ELF-1 (cell line): ENCODE measurements around the gene RBFOX1.
A peak's percentile ranks its signal among the peaks of the same experiment; 100 is the strongest.

Source experiments
- DNase-seq: peaks from one replicate; pipeline ENCODE4 v3.0.0-alpha.2; 2016; ENCODE audit warnings: low read depth, low spot score

The RBFOX1 gene

DNA sequence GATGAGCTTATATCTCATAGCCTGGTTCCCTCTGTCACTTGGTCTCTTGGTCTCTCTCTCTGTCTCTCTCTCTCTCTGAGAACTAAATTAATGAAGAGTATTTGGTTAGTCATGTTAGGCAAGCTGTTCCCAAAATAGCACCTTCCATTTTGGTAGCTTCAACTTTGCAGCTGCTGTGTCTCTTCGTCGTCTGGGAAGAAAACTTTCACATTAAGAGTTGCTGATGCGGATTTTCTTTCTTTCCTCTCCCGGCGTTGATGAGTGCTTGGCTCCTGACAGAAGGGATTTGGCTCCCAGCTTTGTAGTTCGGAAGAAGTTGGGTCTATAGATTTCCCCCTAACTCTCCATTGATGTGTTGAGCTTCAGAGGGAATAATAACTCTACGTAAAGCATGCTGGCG is at the start of gene RBFOX1:
Gene RBFOX1, plus strand, starts transcription at position 235 of the 400 bp plus-strand sequence.
- no peak for DNase-seq

- DNase-seq: no peak
Measured at GRCh38 chr16:7284780-7285179, 47.9 kb upstream of the RBFOX1 start.

GRCh38 chr16:7285520-7285919 is 47.1 kb upstream of the RBFOX1 start:
- DNase-seq: no peak

- DNase-seq: no peak
Measured at GRCh38 chr16:7289299-7289698, 43.3 kb upstream of the RBFOX1 start.

DNA sequence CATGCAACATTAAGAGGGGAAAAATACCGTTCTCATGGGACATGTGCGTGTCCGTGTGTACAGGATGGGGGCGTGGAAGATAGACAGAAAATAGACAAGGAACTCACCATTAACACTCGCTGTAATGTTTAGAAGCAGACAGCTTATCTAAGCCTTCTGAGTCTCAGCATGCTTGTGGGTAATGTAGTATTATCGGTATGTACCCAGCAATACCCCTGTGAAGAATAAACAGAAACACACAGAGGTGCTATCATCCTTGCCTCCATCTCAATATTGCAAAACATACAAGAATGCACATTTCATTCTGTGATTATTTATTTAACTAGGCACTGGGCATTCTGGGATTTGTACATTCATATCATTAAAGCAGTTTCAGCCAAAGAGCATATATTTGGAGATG is 42.0 kb upstream of the RBFOX1 start:
- DNase-seq: no peak

GRCh38 chr16:7294020-7294419 is 38.6 kb upstream of the RBFOX1 start:
- no peak for DNase-seq

GRCh38 chr16:7303052-7303610 is 29.5 kb upstream of the RBFOX1 start:
- peak; percentile 36 for DNase-seq

DNA sequence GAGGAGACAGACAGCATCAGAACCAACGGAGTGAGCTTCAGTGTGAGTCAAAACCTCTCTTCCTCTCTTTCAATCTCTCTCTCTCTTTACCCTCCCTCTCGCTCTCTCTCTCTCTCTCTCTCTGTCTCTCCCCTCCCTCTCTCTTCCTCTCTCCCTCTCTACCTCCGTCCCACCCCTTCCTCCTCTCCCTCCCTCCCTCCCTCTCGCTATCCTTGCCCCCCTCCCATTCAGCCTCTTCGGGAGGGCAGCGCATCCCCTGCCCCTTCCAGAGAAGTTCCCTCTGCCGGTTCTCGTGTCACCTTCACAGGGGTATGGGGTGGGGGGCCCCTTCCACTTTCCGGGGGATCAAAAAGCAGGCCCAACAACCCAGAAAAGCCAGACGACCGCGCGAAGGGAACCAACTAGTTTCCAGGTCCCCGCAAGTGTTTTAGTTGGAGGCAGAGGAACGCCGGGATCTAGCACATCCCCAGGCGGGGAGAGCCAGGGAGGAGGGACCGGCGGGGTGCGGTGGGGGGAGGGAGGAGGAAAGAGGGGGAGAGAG is 28.9 kb upstream of the RBFOX1 start:
- DNase-seq: no peak

DNA sequence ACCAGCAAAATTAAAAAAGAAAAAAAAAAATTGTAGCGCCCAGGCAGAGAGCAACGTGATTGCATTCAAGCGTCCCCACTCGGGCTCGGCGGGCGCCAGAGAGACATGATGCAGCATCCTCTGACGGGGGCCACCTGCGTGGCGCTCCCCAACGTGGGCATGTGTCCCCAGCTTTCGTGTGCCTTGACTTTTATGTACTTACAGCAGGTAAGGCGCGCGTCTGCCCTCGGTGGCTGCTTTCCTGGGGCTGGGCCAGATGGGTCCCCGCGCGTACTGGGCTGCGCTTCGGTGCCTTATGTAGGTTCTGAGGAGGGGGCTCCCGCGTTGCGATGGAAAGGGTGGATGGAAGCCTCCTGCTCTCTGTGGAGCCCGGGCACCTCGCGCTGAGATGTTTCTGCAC is 28.4 kb upstream of the RBFOX1 start:
- DNase-seq: peak; percentile 14

GRCh38 chr16:7304958-7305357 is 27.7 kb upstream of the RBFOX1 start:
- DNase-seq: peak; percentile 10

- DNase-seq: peak; percentile 37
Measured at GRCh38 chr16:7313170-7313569, 19.5 kb upstream of the RBFOX1 start.

- DNase-seq: no peak
Measured at GRCh38 chr16:7314163-7314562, 18.5 kb upstream of the RBFOX1 start.

GRCh38 chr16:7315813-7316212 is 16.8 kb upstream of the RBFOX1 start:
- DNase-seq: no peak

DNA sequence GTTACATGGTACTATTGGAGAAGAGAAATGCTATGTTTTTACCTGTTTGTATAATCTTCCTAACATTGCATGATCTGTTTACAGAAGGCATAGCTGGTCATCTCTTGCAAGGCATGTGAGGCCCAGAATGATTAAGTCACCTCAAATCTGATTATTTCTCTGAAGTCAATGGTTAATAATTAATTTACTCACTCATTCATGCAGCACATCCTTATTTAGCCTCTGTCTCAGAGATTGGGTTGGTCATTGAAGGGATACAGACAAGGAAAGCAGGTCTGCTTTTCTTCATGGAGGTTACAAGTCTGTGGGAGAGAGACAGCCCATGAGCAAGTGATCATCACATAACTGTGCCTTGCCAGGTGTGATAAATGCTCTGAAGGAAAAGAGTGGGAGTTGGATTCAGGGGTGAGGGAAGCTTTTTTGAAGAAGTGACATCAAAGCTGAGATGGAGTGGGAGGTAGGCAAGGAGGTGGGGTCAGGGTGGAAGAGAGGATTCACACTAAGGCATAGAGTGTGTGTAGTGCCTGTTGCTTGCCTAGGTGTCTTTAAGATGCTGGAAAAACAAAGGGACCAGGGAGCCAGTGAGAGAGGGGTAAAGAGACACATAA is 16.3 kb upstream of the RBFOX1 start:
- DNase-seq: no peak

DNA sequence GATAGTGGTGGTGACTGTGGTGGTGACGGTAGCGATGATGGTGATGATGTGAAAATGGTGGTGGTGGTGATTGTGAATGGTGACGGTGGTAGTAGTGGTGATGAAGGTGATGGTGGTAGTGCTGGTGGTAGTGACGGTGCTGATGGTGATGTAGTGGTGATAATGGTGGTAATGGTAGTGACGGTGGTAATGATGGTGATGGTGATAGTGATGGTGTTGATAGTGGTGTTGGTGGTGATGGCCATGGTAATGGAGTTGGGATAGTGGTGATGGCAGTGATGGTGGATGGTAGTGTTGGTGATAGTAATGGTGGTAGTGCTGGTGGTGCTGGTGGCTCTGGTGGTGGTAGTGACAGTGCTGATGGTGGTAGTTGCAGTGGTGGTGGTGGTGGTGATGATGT is 14.7 kb upstream of the RBFOX1 start:
- DNase-seq: no peak

DNA sequence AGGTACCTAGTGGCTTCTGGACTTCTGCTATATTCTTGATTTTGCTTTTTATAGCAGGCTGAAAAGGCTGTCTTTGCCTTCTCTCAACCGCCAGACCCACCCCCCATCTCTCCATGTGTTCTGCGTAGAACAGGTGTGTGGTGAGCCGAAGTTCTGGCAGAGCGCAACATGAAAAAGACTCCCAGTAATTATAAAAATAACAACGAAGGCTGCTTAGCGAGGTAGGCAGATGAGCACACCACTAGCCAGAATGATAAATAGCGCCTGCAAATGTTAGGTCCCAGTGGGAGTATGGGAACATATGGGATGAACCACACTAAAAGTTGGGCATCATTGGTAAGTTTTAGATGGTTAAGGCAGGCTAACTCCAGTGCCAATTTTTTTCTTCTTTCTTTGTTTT is 14.0 kb upstream of the RBFOX1 start:
- no peak for DNase-seq

DNA sequence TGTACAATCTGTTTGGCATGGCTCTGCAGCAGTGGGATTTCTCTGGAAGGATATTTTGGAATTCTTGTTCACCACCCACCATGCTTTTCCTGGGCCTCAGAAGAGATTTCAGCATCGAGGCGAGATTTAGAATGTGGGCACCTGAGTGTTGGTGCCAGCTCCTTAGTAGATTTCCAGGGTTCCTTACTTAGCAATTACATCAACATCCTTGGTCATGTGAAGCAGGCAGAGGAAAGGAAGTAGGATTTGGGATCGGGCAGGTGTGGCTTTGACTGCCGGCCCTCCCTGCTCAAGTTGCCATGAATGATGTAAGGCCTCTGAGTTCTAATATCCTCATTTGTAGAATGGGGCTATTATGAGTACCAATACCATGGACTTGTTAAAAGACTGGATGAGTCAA is 13.1 kb upstream of the RBFOX1 start:
- no peak for DNase-seq

GRCh38 chr16:7321661-7322060 is 11.0 kb upstream of the RBFOX1 start:
- DNase-seq: peak; percentile 33

DNA sequence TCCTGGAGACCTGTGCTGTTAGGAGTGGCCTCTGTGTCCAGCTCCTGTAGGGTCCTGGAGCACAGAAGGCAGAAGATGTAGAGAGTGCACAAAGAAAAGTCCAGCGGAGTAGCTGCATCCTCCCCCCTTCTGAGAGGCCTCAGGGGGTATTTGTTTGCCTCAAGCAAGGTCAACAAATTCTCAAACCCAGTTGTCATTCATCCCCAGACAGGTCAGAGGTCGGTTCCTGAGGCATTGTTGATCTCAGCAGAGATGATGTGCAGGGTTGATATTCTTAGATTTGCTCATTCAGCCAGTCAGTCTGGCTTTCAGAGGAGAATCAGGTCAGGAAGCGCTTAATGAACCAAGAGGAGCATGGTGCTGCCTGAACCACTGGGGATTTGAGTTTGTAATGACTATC is 8.3 kb upstream of the RBFOX1 start:
- peak; percentile 80 for DNase-seq

- no peak for DNase-seq
Measured at GRCh38 chr16:7325834-7326233, 6.8 kb upstream of the RBFOX1 start.

DNA sequence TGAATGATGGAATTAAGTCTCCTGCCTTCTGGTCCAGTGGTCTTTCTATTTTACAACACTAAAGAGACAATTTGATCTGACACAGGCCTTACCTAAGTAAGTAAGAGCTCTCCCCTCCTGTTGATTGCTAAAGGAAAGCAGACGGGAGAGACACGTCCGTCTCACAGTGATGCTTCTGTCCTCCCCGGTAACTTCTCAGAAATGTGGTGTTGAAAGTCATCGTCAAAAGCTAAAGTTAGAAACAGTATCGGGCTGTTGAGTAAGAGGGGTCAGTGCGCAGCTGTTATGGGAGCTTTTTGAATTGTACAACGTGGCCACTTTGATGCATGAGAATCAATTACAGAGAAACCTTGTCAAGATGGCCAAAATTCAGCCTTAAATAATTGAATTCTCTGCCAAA is 1.9 kb upstream of the RBFOX1 start:
- DNase-seq: no peak

GRCh38 chr16:7331997-7332396 is 648 bp upstream of the RBFOX1 start:
- no peak for DNase-seq

- DNase-seq: no peak
Measured at GRCh38 chr16:7333180-7333725, 608 bp downstream of the RBFOX1 start.
